ENCODE measurements around the gene C4orf50. TPM values are rescaled to one million over a fixed set of nuclear protein-coding genes. Genes with fewer than 3 reads are reported as not detected.

C4orf50 gene
- total and polyA plus RNA-seq, 2 of the 8 experiments (the other 6 are each of a cell fraction or from before 2014, with no cell fraction given), result 0.08 to 0.22 TPM

GRCh38 chr4:6043843-6044242 lies 25.6 kb upstream of the C4orf50 start (continued):
- TF ChIP-seq KDM5A (IDR thresholded peaks at IDR 0.05; ENCODE audit: low read length), result no peak
- TF ChIP-seq HDAC2 (IDR thresholded peaks at IDR 0.05; ENCODE audit: borderline replicate concordance in 1 of 2, low read depth in 2 of 2, low read length in 2 of 2), result no peak
- TF ChIP-seq MAX (IDR thresholded peaks at IDR 0.05), result no peak
- no peak for TF ChIP-seq CTCF (IDR thresholded peaks at IDR 0.05; ENCODE audit: control extremely low read depth in 1 of 3, insufficient read depth in 1 of 3, low read depth in 1 of 3, low read length in 3 of 3)

All from H1 (cell line).